NCI-H1048 (cell line): Measurements from ENCODE around the gene RIPOR3.
"Not testable (repeated sequence)": the region's sequence is repeated elsewhere in the genome, so short reads cannot be mapped to it uniquely, and the experiment has no call there.

Experiments
- DNase-seq: peaks from one replicate; lab custom pipeline; 2025; lab: John Stamatoyannopoulos, UW

The RIPOR3 gene

GRCh38 chr20:50607850-50608749 is 83.2 kb downstream of the RIPOR3 start:
- DNase-seq, result no peak

GRCh38 chr20:50607436-50607835 is 83.9 kb downstream of the RIPOR3 start:
- DNase-seq, result no peak

- DNase-seq, result no peak
Measured at GRCh38 chr20:50605136-50605535, 86.2 kb downstream of the RIPOR3 start.

- no peak for DNase-seq
Measured at GRCh38 chr20:50604451-50604850, 86.9 kb downstream of the RIPOR3 start.

- DNase-seq, result no peak
Measured at GRCh38 chr20:50602432-50603088, 88.8 kb downstream of the RIPOR3 start.

- DNase-seq, result no peak
Measured at GRCh38 chr20:50601511-50602431, 89.6 kb downstream of the RIPOR3 start.

- no peak for DNase-seq
Measured at GRCh38 chr20:50600281-50600895, 91.0 kb downstream of the RIPOR3 start.

- DNase-seq, result not testable (repeated sequence)
Measured at GRCh38 chr20:50598768-50599167, 92.6 kb downstream of the RIPOR3 start.

- DNase-seq, result no peak
Measured at GRCh38 chr20:50598074-50598473, 93.3 kb downstream of the RIPOR3 start.

- DNase-seq, result no peak
Measured at GRCh38 chr20:50597406-50597969, 93.9 kb downstream of the RIPOR3 start.

- DNase-seq, result no peak
Measured at GRCh38 chr20:50596694-50597021, 94.7 kb downstream of the RIPOR3 start.

- DNase-seq, result no peak
Measured at GRCh38 chr20:50595988-50596693, 95.2 kb downstream of the RIPOR3 start.

GRCh38 chr20:50595433-50595895 is 95.9 kb downstream of the RIPOR3 start:
- no peak for DNase-seq

GRCh38 chr20:50594591-50595432 is 96.5 kb downstream of the RIPOR3 start:
- DNase-seq, result no peak

GRCh38 chr20:50594231-50594590 is 97.1 kb downstream of the RIPOR3 start:
- DNase-seq, result no peak

GRCh38 chr20:50593005-50593335 is 98.4 kb downstream of the RIPOR3 start:
- DNase-seq, result no peak

GRCh38 chr20:50592282-50593004 is 98.9 kb downstream of the RIPOR3 start:
- DNase-seq, result no peak

GRCh38 chr20:50591233-50591852 is 100.0 kb downstream of the RIPOR3 start:
- DNase-seq, result no peak

- no peak for DNase-seq
Measured at GRCh38 chr20:50590348-50590664, 101.0 kb downstream of the RIPOR3 start.
